ENCODE data around the gene SLC46A3.

SLC46A3 gene

GRCh38 chr13:28718543-28719226 is at the start of gene SLC46A3:
Gene SLC46A3 (minus strand): TSS chr13:28718970. CDS start chr13:28717998, 972 bp downstream.
- in situ Hi-C loops (cut with MboI; ENCODE audit: low sequenced_read_pairs, unreplicated experiment) = no loop called here
- peak; percentile 99 for DNase-seq (ENCODE audit: low spot score)
- peak; percentile 30 for TF ChIP-seq CTCF (IDR thresholded peaks at IDR 0.05; ENCODE audit: borderline replicate concordance, control extremely low read depth, extremely low read depth, insufficient read depth, missing control alignments)

GRCh38 chr13:28763887-28764286 is 45.1 kb upstream of the SLC46A3 start:
- in situ Hi-C loops (cut with MboI; ENCODE audit: low sequenced_read_pairs, unreplicated experiment) = no loop called here

GRCh38 chr13:28761586-28761985 is 42.8 kb upstream of the SLC46A3 start:
- in situ Hi-C loops (cut with MboI; ENCODE audit: low sequenced_read_pairs, unreplicated experiment) = no loop called here
- no peak for TF ChIP-seq CTCF (IDR thresholded peaks at IDR 0.05; ENCODE audit: borderline replicate concordance, control extremely low read depth, extremely low read depth, insufficient read depth, missing control alignments)

More at GRCh38 chr13:28763887-28764286, 45.1 kb upstream of the SLC46A3 start:
- no peak for TF ChIP-seq CTCF (IDR thresholded peaks at IDR 0.05; ENCODE audit: borderline replicate concordance, control extremely low read depth, extremely low read depth, insufficient read depth, missing control alignments)
- DNase-seq (ENCODE audit: low spot score) = no peak

GRCh38 chr13:28755546-28755870 is 36.7 kb upstream of the SLC46A3 start:
- no peak for TF ChIP-seq CTCF (IDR thresholded peaks at IDR 0.05; ENCODE audit: borderline replicate concordance, control extremely low read depth, extremely low read depth, insufficient read depth, missing control alignments)
- in situ Hi-C loops (cut with MboI; ENCODE audit: low sequenced_read_pairs, unreplicated experiment) = no loop called here
- DNase-seq (ENCODE audit: low spot score) = no peak

More at GRCh38 chr13:28761586-28761985, 42.8 kb upstream of the SLC46A3 start:
- no peak for DNase-seq (ENCODE audit: low spot score)

- in situ Hi-C loops (cut with MboI; ENCODE audit: low sequenced_read_pairs, unreplicated experiment) = no loop called here
- TF ChIP-seq CTCF (IDR thresholded peaks at IDR 0.05; ENCODE audit: borderline replicate concordance, control extremely low read depth, extremely low read depth, insufficient read depth, missing control alignments) = no peak
- DNase-seq (ENCODE audit: low spot score) = peak; percentile 31
These were observed 36.2 kb upstream of the SLC46A3 start for GRCh38 chr13:28754698-28755545.

GRCh38 chr13:28753946-28754345 is 35.2 kb upstream of the SLC46A3 start:
- TF ChIP-seq CTCF (IDR thresholded peaks at IDR 0.05; ENCODE audit: borderline replicate concordance, control extremely low read depth, extremely low read depth, insufficient read depth, missing control alignments) = no peak
- in situ Hi-C loops (cut with MboI; ENCODE audit: low sequenced_read_pairs, unreplicated experiment) = no loop called here
- no peak for DNase-seq (ENCODE audit: low spot score)
